NCI-H2196 (cell line): ENCODE measurements around the gene ARPC2.
"Not testable (repeated sequence)": the region's sequence is repeated elsewhere in the genome, so short reads cannot be mapped to it uniquely, and the experiment has no call there.

Experiments
- DNase-seq: peaks from one replicate; lab custom pipeline; 2025; ENCODE audit not compliant: unreplicated experiment; lab: John Stamatoyannopoulos, UW

Gene ARPC2

DNA sequence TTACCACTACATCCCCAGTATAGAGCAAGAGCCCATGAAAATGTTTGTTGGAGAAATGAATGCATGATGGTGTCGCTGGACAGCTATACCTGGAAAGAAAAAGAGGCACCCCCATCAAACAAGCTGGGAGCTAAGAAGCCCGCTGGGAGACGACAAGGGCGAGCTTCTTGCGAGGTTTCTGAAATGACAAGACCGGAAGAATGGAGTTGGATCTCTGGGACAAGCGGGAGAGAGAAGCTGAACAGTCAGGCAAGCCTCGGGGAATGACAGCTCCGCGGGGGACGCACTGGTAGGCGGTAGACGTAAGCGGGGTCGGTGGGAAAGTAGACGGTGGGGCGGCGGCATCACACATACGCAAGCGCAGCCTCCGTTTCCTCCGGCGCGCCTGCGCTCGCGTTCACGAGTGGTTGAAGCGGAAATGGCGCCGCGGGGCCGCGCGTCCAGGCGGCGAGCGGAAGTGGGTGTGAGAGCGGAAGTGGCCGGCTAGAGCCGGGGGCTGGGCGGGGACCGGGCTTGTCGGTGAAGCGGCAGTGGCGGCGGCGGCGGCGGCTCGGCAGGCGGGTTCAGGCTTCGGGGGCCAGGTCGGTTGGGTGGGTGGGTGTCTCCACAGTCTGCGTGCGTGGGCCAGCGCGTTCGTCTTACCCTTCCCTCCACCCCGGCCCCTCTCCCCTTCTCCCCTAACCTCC lies at the start of gene ARPC2:
Gene ARPC2, plus strand, starts transcription at position 516 of the 686 bp plus-strand sequence. CDS start 282 bp downstream, outside the sequence.
- DNase-seq: peak; percentile 95

DNA sequence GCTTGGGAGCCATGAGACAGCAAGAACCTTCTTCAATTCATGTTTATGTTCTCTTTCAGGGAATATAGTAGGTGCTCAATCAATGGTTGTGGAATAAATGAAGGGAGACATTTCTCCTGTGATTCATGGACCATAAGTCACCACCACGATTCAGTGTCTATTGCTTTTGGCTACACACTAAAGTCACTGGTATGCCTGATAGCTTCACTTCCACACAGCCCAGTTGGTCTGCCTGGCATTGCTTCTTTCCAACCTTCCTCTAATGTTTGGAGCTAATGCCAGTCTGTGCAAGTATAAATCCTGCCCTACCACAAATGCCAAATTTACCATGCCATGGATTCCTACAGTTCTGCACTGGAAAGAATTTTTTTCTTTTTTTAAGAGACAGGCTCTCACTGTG lies 49.0 kb upstream of the ARPC2 start:
- no peak for DNase-seq

DNA sequence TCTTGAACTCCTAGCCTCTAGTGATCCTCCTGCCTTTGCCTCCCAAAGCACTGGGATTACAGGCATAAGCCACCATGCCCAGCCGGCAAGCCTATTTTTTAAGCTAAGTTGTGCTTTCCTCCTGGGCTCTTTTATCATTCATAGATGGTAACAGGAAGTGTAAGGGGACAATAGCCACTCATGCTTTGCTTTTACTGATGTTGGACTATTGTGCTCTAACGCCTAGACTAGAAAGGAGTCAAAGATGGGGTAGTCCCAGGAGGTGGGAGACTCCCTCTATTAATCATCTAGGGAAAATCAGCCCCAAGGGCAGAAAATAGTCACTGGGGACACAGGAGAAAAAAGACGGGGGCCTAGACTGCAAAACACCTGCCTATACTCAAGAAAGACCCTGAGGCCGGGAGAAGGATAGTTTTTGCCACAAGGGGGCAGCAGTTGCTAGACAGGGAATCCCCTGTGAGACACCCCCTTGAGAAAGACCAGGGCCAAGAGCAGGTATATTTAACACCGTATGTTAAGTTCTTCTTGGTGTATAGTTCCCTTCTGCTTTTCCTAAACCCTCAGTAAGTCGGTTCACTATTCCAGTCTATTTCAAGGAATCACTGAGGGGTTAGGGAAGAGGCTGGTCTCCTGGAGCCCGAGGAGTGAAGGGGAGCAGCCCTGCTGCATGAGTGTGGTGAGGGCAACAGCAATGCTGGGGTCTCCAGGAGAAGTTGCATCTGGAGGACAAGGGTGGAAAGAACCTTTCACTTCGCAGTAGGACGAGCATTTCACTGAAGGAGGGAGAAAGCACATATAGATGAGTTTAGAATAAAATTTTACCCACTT lies 48.1 kb upstream of the ARPC2 start:
- peak; percentile 27 for DNase-seq

DNA sequence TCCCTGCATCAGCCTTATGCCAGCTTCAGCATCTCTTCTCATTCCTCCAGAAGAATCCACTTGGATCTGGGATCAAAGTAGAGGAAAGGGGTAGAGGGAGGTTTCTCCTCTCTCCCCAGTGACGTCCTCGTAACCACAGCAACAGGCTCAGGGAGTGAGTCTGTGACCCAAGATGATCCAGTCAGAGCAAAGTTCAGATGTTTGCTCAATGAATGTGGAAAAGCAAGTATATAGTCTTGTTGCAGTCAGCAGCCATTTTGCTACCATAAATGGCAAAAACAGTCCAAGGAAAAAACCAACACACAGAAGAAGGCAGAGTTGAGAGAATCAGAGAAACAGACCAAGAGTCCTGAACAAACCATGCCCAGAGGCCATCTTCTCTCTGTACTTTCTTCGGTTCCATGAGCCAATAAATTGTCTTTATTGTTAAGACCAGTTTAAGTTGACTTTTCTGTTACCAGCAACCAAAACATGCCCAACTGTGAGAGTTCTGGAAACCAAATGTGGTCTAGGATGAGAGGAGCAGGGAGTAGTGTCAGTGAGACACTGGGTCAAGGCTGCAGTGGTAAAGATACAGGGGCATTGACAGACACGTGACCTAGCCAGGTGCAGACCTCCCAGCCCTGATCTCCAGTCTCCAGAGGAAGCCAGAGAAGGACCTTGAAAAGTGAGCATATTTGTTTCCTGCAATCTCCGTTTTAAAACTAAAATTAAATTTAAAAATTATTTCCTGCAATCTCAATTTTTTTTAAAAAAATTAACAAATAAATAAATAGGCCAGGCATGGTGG lies 47.0 kb upstream of the ARPC2 start:
- no peak for DNase-seq

GRCh38 chr2:218171744-218172143 lies 45.2 kb upstream of the ARPC2 start:
- DNase-seq: not testable (repeated sequence)

DNA sequence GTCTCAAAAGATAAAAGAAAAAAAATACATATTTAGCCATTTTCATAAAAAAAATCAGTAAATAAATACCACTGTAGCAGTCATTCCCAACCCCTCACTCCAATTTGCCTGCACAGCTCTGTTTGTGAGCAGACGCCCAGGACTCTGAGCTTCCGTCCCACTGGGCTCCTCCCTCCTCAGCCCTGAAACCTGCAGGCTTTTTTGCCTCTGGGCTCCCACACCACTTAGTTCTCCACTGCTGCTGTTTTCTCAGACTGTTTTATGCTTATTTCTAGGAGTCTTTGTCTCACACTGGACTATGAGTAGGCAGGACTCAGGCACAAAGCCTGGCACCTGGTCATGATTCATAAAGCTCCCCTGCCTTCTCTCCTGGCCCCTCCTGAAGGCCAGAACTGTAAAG lies 44.1 kb upstream of the ARPC2 start:
- no peak for DNase-seq

GRCh38 chr2:218179782-218180181 lies 37.2 kb upstream of the ARPC2 start:
- DNase-seq: no peak

GRCh38 chr2:218180467-218181114 lies 36.4 kb upstream of the ARPC2 start:
- no peak for DNase-seq

DNA sequence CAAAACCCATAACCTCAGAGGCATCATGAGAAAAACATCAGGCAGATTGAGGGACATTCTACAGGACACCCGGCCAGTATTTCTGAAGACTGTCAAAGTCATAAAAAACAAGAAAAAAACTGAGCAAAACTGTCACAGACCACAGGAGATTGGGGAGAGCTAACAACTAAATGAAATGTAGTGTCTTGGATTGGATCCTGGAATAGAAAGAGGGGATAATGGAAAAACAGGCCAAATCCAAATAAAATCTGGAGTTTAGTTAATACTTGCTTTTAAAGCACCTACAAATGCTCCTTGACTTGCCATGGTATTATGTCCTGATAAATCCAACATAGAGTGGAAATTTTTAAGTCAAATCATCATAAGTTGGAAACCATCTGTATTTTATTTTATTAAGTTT lies 32.7 kb upstream of the ARPC2 start:
- DNase-seq: no peak

- peak; percentile 57 for DNase-seq
Observed at GRCh38 chr2:218186355-218186766, 30.6 kb upstream of the ARPC2 start.

DNA sequence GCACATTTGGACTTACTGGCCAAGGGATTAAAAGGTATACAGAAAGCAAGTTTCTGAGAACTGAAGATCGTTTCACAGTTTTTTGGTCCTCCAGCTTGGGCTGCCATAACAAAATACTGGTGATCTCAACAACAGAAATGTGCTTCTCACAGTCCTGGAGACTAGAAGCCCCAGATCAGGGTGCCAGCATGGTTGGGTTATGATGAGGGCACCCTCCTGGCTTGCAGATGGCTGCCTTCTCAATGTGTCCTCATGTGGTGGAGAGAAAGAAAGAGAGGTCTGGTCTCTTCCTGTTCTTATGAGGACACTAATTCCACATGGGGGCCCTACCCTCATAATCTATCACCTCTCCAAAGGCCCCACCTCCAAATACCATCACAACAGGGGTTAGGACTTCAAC lies 30.1 kb upstream of the ARPC2 start:
- DNase-seq: no peak

DNA sequence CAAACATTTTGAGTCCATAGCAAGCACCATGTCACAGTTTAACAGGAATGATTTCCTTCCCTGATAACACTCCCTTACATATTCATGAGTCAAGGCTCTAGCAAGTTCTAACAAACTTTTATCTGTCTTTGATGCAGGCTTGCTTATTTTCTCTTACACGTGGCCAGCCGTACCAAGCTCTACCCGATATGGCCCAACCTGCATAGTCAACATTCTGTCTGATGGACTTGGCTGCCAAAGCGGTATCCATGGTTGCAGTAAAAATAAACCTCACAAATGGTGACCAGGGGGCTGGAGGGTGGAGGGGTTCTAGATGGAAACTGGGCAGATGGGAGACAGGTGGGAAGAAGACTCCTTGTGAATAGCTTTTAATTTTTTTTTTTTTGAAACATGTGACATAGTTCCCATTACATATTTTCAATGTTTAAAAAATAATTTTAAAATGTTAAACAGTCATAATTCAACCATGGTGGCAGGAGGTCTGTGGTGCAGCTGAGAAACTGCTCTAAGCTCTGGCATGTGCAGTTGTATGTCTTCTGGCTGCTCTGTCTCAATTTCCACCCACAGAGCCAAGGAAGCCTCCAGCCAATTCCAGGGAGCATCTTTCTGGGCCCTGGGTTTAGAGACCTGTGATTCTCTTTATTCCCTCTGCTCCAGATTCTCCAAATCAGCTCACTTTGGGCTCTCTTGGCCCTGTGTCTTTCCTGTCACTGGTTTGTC lies 29.5 kb upstream of the ARPC2 start:
- no peak for DNase-seq

DNA sequence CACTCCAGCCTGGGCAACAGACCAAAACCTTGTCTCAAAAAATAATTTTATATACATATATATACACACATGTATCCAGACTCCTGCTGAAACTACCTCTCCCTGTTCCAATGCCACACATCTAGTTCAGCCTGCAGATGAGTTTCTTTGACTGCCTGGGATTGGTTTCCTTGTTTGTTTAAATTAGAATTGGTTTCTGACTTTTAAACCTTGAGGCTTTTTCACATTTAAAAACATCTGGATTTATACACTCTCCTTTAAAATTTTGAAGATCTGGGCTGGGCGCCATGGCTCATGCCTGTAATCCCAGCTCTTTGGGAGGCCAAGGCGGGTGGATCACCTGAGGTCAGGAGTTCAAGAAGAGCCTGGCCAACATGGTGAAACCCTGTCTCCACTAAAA lies 28.5 kb upstream of the ARPC2 start:
- DNase-seq: no peak

DNA sequence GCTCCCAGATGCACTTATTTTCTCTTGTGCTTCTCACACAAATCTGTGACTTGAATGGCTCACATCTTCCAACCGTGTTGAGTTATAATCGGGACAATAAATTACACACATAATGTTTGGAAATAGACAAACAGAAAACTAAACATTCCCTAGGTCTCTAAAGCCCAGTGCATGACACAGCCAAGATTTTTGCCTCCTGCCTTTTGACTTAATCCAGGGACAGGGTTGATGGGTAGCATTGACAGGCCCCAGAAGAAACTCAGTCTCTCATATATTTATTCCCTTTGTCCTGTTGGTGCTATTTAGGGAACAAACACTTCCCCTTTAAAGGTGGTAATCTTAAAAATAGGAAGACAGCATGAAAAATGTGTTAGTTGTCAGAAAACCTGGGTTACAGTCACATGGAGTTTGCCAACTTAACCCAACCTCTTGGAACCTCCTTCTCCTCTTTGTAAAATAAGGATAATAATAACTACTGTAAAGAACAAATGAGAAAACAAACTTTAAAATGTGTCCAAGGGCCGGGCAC lies 24.0 kb upstream of the ARPC2 start:
- DNase-seq: no peak

- no peak for DNase-seq
Observed at GRCh38 chr2:218193701-218194100, 23.3 kb upstream of the ARPC2 start.

- DNase-seq: no peak
Observed at GRCh38 chr2:218194880-218195279, 22.1 kb upstream of the ARPC2 start.

GRCh38 chr2:218196974-218197373 lies 20.0 kb upstream of the ARPC2 start:
- DNase-seq: no peak

DNA sequence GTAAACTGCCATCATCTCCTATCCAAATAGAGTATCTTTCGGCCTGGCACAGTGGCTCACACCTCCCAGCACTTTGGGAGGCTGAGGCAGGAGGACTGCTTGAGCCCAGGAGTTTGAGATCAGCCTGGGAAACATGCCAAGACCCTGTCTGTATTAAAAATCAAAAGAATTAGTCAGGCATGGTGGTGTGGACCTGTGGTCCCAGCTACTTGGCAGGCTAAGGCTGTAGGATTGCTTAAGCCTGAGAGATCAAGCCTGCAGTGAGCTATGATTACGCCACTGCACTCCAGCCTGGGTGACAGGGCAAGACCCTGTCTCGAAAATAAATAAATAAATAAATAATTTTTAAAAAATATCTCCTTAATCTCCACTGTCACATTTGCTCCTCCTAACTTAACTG lies 14.7 kb upstream of the ARPC2 start:
- no peak for DNase-seq

DNA sequence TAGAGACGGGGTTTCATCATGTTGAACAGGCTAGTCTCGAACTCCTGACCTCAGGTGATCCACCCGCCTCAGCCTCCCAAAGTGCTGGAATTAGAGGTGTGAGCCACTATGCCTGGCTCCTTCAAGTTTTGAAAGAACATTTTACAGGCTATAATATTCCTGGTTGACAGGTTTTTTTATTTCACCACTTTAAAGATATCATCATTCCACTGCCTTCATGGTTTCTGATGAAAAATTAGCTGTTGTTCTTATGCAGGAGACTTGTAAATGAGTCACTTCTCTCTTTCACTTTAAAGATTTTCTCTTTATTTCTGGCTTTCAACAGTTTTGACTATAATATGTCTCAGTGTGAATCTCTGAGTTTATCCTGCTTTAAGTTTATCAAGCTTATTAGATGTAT lies 7.9 kb upstream of the ARPC2 start:
- DNase-seq: no peak

- DNase-seq: no peak
Observed at GRCh38 chr2:218214116-218214515, 2.9 kb upstream of the ARPC2 start.
